Activated CD4-positive, CD25-positive, alpha-beta regulatory T cell (primary cell): ENCODE measurements around the gene MAP2K7.

Source experiments
- DNase-seq, 4 experiments: peaks; one replicate each; lab custom pipeline; 2025; lab: John Stamatoyannopoulos, UW

The MAP2K7 gene

GRCh38 chr19:7963566-7963965 lies 59.9 kb downstream of the MAP2K7 start:
- no peak for DNase-seq
